Glutamatergic neuron (in vitro differentiated cells): ENCODE measurements around the gene PNP. TPM values are rescaled to one million over a fixed set of nuclear protein-coding genes. Genes with fewer than 3 reads are reported as not detected.

Experiments
- DNase-seq: peaks from one replicate; pipeline ENCODE4 v3.0.0; 2022
- H3K27ac Mint-ChIP-seq: one replicate; pipeline ENCODE4 v1.8.0; 2020; ENCODE audit warnings: mild to moderate bottlenecking, mixed read lengths, inconsistent platforms; ENCODE audit not compliant: unreplicated experiment
- H3K27me3 Mint-ChIP-seq: one replicate; pipeline ENCODE4 v1.8.0; 2020; ENCODE audit warnings: mild to moderate bottlenecking, moderate library complexity, mixed read lengths, inconsistent platforms; ENCODE audit not compliant: unreplicated experiment
- H3K36me3 Mint-ChIP-seq: one replicate; pipeline ENCODE4 v1.8.0; 2020; ENCODE audit warnings: mild to moderate bottlenecking, mixed read lengths, inconsistent platforms; ENCODE audit not compliant: unreplicated experiment
- H3K4me1 Mint-ChIP-seq: one replicate; pipeline ENCODE4 v1.8.0; 2020; ENCODE audit warnings: mild to moderate bottlenecking, low read depth, mixed read lengths, inconsistent platforms; ENCODE audit not compliant: unreplicated experiment
- H3K4me3 Mint-ChIP-seq: one replicate; pipeline ENCODE4 v1.8.0; 2020; ENCODE audit warnings: mild to moderate bottlenecking, mixed read lengths, inconsistent platforms; ENCODE audit not compliant: unreplicated experiment
- H3K9me3 Mint-ChIP-seq: one replicate; pipeline ENCODE4 v1.8.0; 2020; ENCODE audit warnings: mild to moderate bottlenecking, moderate library complexity, mixed read lengths, inconsistent platforms; ENCODE audit not compliant: unreplicated experiment
- total RNA-seq: library from RNA; stranded (reverse); fragmentation: NEBNext Ultra II Directional; extraction: Animal tissue kit (Norgen Biotek cat#: 25700); gene quantifications from one replicate; pipeline ENCODE4 v1.2.1, GENCODE V29; 2021; ENCODE audit not compliant: unreplicated experiment
- TF ChIP-seq, protein P1 (sequence below): fragments of 200-600 bp; sonication (generic); IDR thresholded peaks from one replicate; pipeline ENCODE4 v1.5.0; 2021; ENCODE audit not compliant: partially characterized antibody, unreplicated experiment

PNP gene
- total RNA-seq, 1 donor from 2014 or later = 25.9 TPM

DNA sequence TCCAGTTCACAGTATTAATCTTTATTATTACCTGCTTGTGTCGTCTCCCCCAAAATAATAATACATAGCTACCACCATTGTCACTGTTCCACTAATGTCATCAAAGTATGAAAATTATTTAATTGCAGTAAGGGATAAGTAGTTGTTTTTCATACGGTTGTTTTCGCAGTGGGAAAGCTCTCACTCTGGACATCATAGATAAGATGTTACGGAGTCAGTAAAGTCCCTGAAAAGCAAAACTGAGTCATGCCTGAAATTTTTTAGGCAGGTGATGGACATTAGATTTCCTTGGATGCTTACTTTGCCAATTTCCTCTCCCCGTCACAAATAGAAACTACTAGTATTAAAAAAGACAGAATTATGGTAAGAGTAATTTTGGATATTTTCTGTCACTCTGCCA, 13.2 kb downstream of the PNP start:
- Mint-ChIP-seq H3K27ac (no peak overlapping the region), H3K9me3 (no peaks in the 10 kb centered on the region), H3K4me1 (no peaks in the 10 kb centered on the region), H3K36me3 (no peaks in the 10 kb centered on the region), H3K4me3 (no peak overlapping the region), H3K27me3 (no peaks in the 10 kb centered on the region)
- TF ChIP-seq, protein P1, sequence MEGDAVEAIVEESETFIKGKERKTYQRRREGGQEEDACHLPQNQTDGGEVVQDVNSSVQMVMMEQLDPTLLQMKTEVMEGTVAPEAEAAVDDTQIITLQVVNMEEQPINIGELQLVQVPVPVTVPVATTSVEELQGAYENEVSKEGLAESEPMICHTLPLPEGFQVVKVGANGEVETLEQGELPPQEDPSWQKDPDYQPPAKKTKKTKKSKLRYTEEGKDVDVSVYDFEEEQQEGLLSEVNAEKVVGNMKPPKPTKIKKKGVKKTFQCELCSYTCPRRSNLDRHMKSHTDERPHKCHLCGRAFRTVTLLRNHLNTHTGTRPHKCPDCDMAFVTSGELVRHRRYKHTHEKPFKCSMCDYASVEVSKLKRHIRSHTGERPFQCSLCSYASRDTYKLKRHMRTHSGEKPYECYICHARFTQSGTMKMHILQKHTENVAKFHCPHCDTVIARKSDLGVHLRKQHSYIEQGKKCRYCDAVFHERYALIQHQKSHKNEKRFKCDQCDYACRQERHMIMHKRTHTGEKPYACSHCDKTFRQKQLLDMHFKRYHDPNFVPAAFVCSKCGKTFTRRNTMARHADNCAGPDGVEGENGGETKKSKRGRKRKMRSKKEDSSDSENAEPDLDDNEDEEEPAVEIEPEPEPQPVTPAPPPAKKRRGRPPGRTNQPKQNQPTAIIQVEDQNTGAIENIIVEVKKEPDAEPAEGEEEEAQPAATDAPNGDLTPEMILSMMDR = no peak
- no peak for DNase-seq

GRCh38 chr14:20485900-20486299, 16.7 kb downstream of the PNP start:
- H3K36me3 Mint-ChIP-seq = no peaks in the 10 kb centered on the region
- H3K27ac Mint-ChIP-seq = no peak overlapping the region
- H3K4me3 Mint-ChIP-seq = no peak overlapping the region
- H3K9me3 Mint-ChIP-seq = no peaks in the 10 kb centered on the region
- H3K4me1 Mint-ChIP-seq = peaks cover 3% of the 10 kb centered on the region
- TF ChIP-seq, protein P1 = no peak
- no peak for DNase-seq
- H3K27me3 Mint-ChIP-seq = no peaks in the 10 kb centered on the region

- H3K27ac Mint-ChIP-seq = no peak overlapping the region
- H3K27me3 Mint-ChIP-seq = no peaks in the 10 kb centered on the region
- H3K4me1 Mint-ChIP-seq = peaks cover 3% of the 10 kb centered on the region
- no peaks in the 10 kb centered on the region for H3K9me3 Mint-ChIP-seq
- TF ChIP-seq, protein P1 = no peak
- no peak overlapping the region for H3K4me3 Mint-ChIP-seq
- no peak for DNase-seq
- H3K36me3 Mint-ChIP-seq = no peaks in the 10 kb centered on the region
These were observed 17.6 kb downstream of the PNP start for GRCh38 chr14:20486684-20487395.

- H3K4me3 Mint-ChIP-seq = no peak overlapping the region
- no peak for DNase-seq
These were observed 18.2 kb downstream of the PNP start for GRCh38 chr14:20487396-20487725.

More at GRCh38 chr14:20487396-20487725, 18.2 kb downstream of the PNP start:
- peaks cover 3% of the 10 kb centered on the region for H3K4me1 Mint-ChIP-seq
- TF ChIP-seq, protein P1 = no peak
- no peaks in the 10 kb centered on the region for H3K36me3 Mint-ChIP-seq
- no peak overlapping the region for H3K27ac Mint-ChIP-seq
- H3K27me3 Mint-ChIP-seq = no peaks in the 10 kb centered on the region
- H3K9me3 Mint-ChIP-seq = no peaks in the 10 kb centered on the region
